ENCODE measurements around the gene HLA-DRA. TPM values are rescaled to one million over a fixed set of nuclear protein-coding genes. Genes with fewer than 3 reads are reported as not detected.

HLA-DRA gene
- total and polyA plus RNA-seq, 2 of the 8 experiments (the other 6 are each of a cell fraction or from before 2014, with no cell fraction given), result 5.0 to 6.2 TPM

- Histone ChIP-seq H3K4me3 (ENCODE audit: extremely low read depth in 1 of 4, insufficient read depth in 2 of 4, low read depth in 3 of 4, low read length in 4 of 4) (no peak overlapping the region), H3K56ac (replicated peaks; ENCODE audit: insufficient read length, low read depth, low read length) (no peak overlapping the region), H3K14ac (ENCODE audit: insufficient read length) (no peak overlapping the region), H4K20me1 (replicated peaks in 1 of 2; ENCODE audit: control insufficient read depth in 1 of 2, insufficient read depth in 2 of 2, low read length in 2 of 2) (no peaks in the 10 kb centered on the region), H3K9me3 (ENCODE audit: insufficient read depth in 2 of 2, low read depth in 1 of 2, low read length in 1 of 2) (no peaks in the 10 kb centered on the region), H3K9ac (replicated peaks in 1 of 4; ENCODE audit: extremely low read depth in 1 of 4, low read depth in 3 of 4, low read length in 3 of 4) (no peak overlapping the region), H2BK5ac (ENCODE audit: low read depth, low read length) (no peak overlapping the region), H3K18ac (ENCODE audit: extremely low read depth, low read length) (no peak overlapping the region), H3K79me2 (ENCODE audit: control insufficient read depth in 1 of 2, insufficient read depth in 2 of 2, low read length in 2 of 2) (no peaks in the 10 kb centered on the region), H3K4ac (replicated peaks; ENCODE audit: insufficient read length, low read depth, low read length) (no peak overlapping the region), H3K23ac (ENCODE audit: insufficient read length) (no peak overlapping the region), H4K91ac (replicated peaks; ENCODE audit: insufficient read length, low read length) (no peak overlapping the region), H3K4me2 (ENCODE audit: insufficient read depth in 1 of 2, low read depth in 2 of 2, low read length in 2 of 2) (no peak overlapping the region), H2BK12ac (ENCODE audit: low read depth, low read length) (no peak overlapping the region), H2AK5ac (ENCODE audit: low read depth, low read length) (no peak overlapping the region), H4K8ac (ENCODE audit: extremely low read depth, insufficient read depth, low read length) (no peak overlapping the region), H3K27ac (ENCODE audit: low read depth, low read length) (no peak overlapping the region), H2BK15ac (ENCODE audit: low read length) (no peak overlapping the region), H3K4me1 (replicated peaks in 1 of 4; ENCODE audit: control insufficient read depth in 3 of 4, insufficient read depth in 4 of 4, low read length in 3 of 4) (no peaks in the 10 kb centered on the region), H4K5ac (ENCODE audit: insufficient read length, low read depth, low read length) (no peak overlapping the region), H3K27me3 (replicated peaks in 1 of 4; ENCODE audit: control insufficient read depth in 3 of 4, extremely low read depth in 1 of 4, insufficient read depth in 3 of 4, low read length in 3 of 4) (no peaks in the 10 kb centered on the region), H3K36me3 (ENCODE audit: control insufficient read depth in 2 of 4, insufficient read depth in 4 of 4, low read length in 3 of 4) (no peaks in the 10 kb centered on the region), H2BK20ac (ENCODE audit: low read length) (no peak overlapping the region), H3K23me2 (ENCODE audit: low read depth, low read length) (no peaks in the 10 kb centered on the region), H2AFZ (ENCODE audit: low read length) (no peak overlapping the region), H3K79me1 (ENCODE audit: low read depth, low read length) (no peaks in the 10 kb centered on the region), H2BK120ac (replicated peaks; ENCODE audit: low read depth, low read length) (no peak overlapping the region)
- ChIA-PET CTCF (ENCODE audit: partially characterized antibody) (no interaction called here), POLR2A (ENCODE audit: partially characterized antibody) (no interaction called here)
- FAIRE-seq (no peak), DNase-seq (ENCODE audit: low read depth in 1 of 2, low spot score in 2 of 2) (no peak)
- TF ChIP-seq TBP (IDR thresholded peaks at IDR 0.05; ENCODE audit: low read depth, low read length), result no peak
These were observed 52.7 kb downstream of the HLA-DRA start for GRCh38 chr6:32492351-32492750.

Other genes with a start within 250 kb of the HLA-DRA start
- gene PBX2, start 249.7 kb upstream of the HLA-DRA start, total RNA-seq (2021; fragmentation: NEBNext Ultra II Directional; extraction: Animal tissue kit (Norgen Biotek cat#: 25700)), result 130 and 133 TPM in 2 replicates
- 102 and 109 TPM in 2 replicates for gene PBX2, start 249.7 kb upstream of the HLA-DRA start, polyA plus RNA-seq (2011; rRNA removed)
- gene GPSM3, start 247.2 kb upstream of the HLA-DRA start, total RNA-seq (2021; fragmentation: NEBNext Ultra II Directional; extraction: Animal tissue kit (Norgen Biotek cat#: 25700)), result 6.0 and 6.6 TPM in 2 replicates
- 9.8 and 10.6 TPM in 2 replicates for gene GPSM3, start 247.2 kb upstream of the HLA-DRA start, polyA plus RNA-seq (2011; rRNA removed)
- gene NOTCH4, start 215.8 kb upstream of the HLA-DRA start, total RNA-seq (2021; fragmentation: NEBNext Ultra II Directional; extraction: Animal tissue kit (Norgen Biotek cat#: 25700)), result 2.8 and 3.3 TPM in 2 replicates
- 1.9 TPM in 2 replicates for gene NOTCH4, start 215.8 kb upstream of the HLA-DRA start, polyA plus RNA-seq (2011; rRNA removed)
- gene TSBP1, start 68.0 kb upstream of the HLA-DRA start, total RNA-seq (2021; fragmentation: NEBNext Ultra II Directional; extraction: Animal tissue kit (Norgen Biotek cat#: 25700)), result not detected in 2 replicates
- not detected in 2 replicates for gene TSBP1, start 68.0 kb upstream of the HLA-DRA start, polyA plus RNA-seq (2011; rRNA removed)
- not detected in 2 replicates for gene BTNL2, start 32.7 kb upstream of the HLA-DRA start, total RNA-seq (2021; fragmentation: NEBNext Ultra II Directional; extraction: Animal tissue kit (Norgen Biotek cat#: 25700))
- not detected in 2 replicates for gene BTNL2, start 32.7 kb upstream of the HLA-DRA start, polyA plus RNA-seq (2011; rRNA removed)
- gene HLA-DRB5, start 90.4 kb downstream of the HLA-DRA start, total RNA-seq (2021; fragmentation: NEBNext Ultra II Directional; extraction: Animal tissue kit (Norgen Biotek cat#: 25700)), result 1.0 and 1.4 TPM in 2 replicates
- 0.83 and 0.86 TPM in 2 replicates for gene HLA-DRB5, start 90.4 kb downstream of the HLA-DRA start, polyA plus RNA-seq (2011; rRNA removed)
- gene HLA-DRB1, start 150.0 kb downstream of the HLA-DRA start, total RNA-seq (2021; fragmentation: NEBNext Ultra II Directional; extraction: Animal tissue kit (Norgen Biotek cat#: 25700)), result 5.1 and 6.7 TPM in 2 replicates
- gene HLA-DRB1, start 150.0 kb downstream of the HLA-DRA start, polyA plus RNA-seq (2011; rRNA removed), result 7.2 and 7.5 TPM in 2 replicates
- not detected in 2 replicates for gene HLA-DQA1, start 197.5 kb downstream of the HLA-DRA start, total RNA-seq (2021; fragmentation: NEBNext Ultra II Directional; extraction: Animal tissue kit (Norgen Biotek cat#: 25700))
- 0.12 TPM in 1 of 2 replicates, not detected in the other for gene HLA-DQA1, start 197.5 kb downstream of the HLA-DRA start, polyA plus RNA-seq (2011; rRNA removed)
- 1.2 and 1.4 TPM in 2 replicates for gene HLA-DQB1, start 226.8 kb downstream of the HLA-DRA start, total RNA-seq (2021; fragmentation: NEBNext Ultra II Directional; extraction: Animal tissue kit (Norgen Biotek cat#: 25700))
- gene HLA-DQB1, start 226.8 kb downstream of the HLA-DRA start, polyA plus RNA-seq (2011; rRNA removed), result 5.2 and 5.5 TPM in 2 replicates

Data from H1 (cell line).